H1 (cell line): ENCODE measurements around the gene MAPK4. TPM values are rescaled to one million over a fixed set of nuclear protein-coding genes. Genes with fewer than 3 reads are reported as not detected.

Experiments
- BRCA1 ChIP-seq: IDR thresholded peaks from 2 replicates; pipeline ENCODE4 v1.6.1; 2012; ENCODE audit warnings: low read depth, low read length, improper control_type of control experiment
- POLR2AphosphoS5 ChIP-seq: IDR thresholded peaks from 2 replicates; pipeline ENCODE4 v1.6.1; 2011; ENCODE audit warnings: low read depth, low read length
- SUZ12 ChIP-seq: fragments of 200-600 bp; sonication (generic); IDR thresholded peaks from 2 replicates; pipeline ENCODE4 v1.6.1; 2012; ENCODE audit warnings: mild to moderate bottlenecking, inconsistent platforms, low read length, moderate library complexity, mixed read lengths
- TEAD4 ChIP-seq: IDR thresholded peaks from 2 replicates; pipeline ENCODE4 v1.6.1; 2012; ENCODE audit warnings: low read depth, low read length, inconsistent platforms, mixed read lengths
- polyA plus RNA-seq, 7 experiments: library from polyadenylated mRNA; depleted of rRNA in 3 of 7; stranded (reverse) in 5 of 7; unstranded in 2 of 7; fragments of >200 nt in 5 of 7; fragments of 200-250 nt in 2 of 7; gene quantifications; 1 replicate in 5 of 7; 2 replicates in 1 of 7; 4 replicates in 1 of 7; pipeline versions ENCODE4 v1.2.1 to v1.2.3, GENCODE V29; 2011 to 2013; ENCODE audit warnings: missing spikeins in 2 of 7, mixed read lengths in 2 of 7
- total RNA-seq: library from RNA; stranded (reverse); fragmentation: NEBNext Ultra II Directional; extraction: Animal tissue kit (Norgen Biotek cat#: 25700); gene quantifications from 2 replicates; pipeline ENCODE4 v1.2.1, GENCODE V29; 2021

The MAPK4 gene
- total and polyA plus RNA-seq, 2 of the 8 experiments (the other 6 are each of a cell fraction or from before 2014, with no cell fraction given): 3.2 to 3.7 TPM

- no peak for TF ChIP-seq POLR2AphosphoS5
- TF ChIP-seq SUZ12: no peak
- TF ChIP-seq TEAD4: no peak
- TF ChIP-seq BRCA1: no peak
- TF ChIP-seq, all 59 proteins: peak for 0
Measured at GRCh38 chr18:50647792-50648191, 87.9 kb downstream of the MAPK4 start (continued).
